ENCODE results near the gene EFEMP2.
A peak's percentile ranks its signal among the peaks of the same experiment; 100 is the strongest.

Gene EFEMP2

GRCh38 chr11:65864706-65865471, 7.7 kb downstream of the EFEMP2 start:
- DNase-seq: no peak

GRCh38 chr11:65863889-65864705, 8.5 kb downstream of the EFEMP2 start:
- DNase-seq: no peak

- DNase-seq: no peak
Observed at GRCh38 chr11:65862941-65863888, 9.4 kb downstream of the EFEMP2 start.

GRCh38 chr11:65862191-65862735, 10.3 kb downstream of the EFEMP2 start:
- DNase-seq: no peak

GRCh38 chr11:65861533-65862183, 10.9 kb downstream of the EFEMP2 start:
- no peak for DNase-seq

GRCh38 chr11:65861165-65861505, 11.5 kb downstream of the EFEMP2 start:
- DNase-seq: no peak

- DNase-seq: peak; percentile 96
Observed at GRCh38 chr11:65860278-65861164, 12.1 kb downstream of the EFEMP2 start, which contains the start of gene MUS81. Gene MUS81 (plus strand): TSS chr11:65860433. CDS start chr11:65860754, 321 bp downstream.

- peak; percentile 70 for DNase-seq
Observed at GRCh38 chr11:65859812-65860277, 12.8 kb downstream of the EFEMP2 start.

- DNase-seq: peak; percentile 99
Observed at GRCh38 chr11:65859095-65859811, 13.3 kb downstream of the EFEMP2 start.

GRCh38 chr11:65858681-65859087, 13.9 kb downstream of the EFEMP2 start:
- peak; percentile 46 for DNase-seq

- peak; percentile 98 for DNase-seq
Observed at GRCh38 chr11:65857853-65858680, 14.5 kb downstream of the EFEMP2 start, which contains the start of gene CFL1. Gene CFL1 (minus strand): TSS chr11:65858180. CDS start chr11:65858099, 81 bp downstream.

- no peak for DNase-seq
Observed at GRCh38 chr11:65857500-65857852, 15.1 kb downstream of the EFEMP2 start.

GRCh38 chr11:65856689-65857499, 15.7 kb downstream of the EFEMP2 start:
- DNase-seq: peak; percentile 73

- no peak for DNase-seq
Observed at GRCh38 chr11:65855927-65856363, 16.7 kb downstream of the EFEMP2 start.

GRCh38 chr11:65854852-65855837, 17.5 kb downstream of the EFEMP2 start:
- DNase-seq: no peak

GRCh38 chr11:65854161-65854592, 18.4 kb downstream of the EFEMP2 start:
- DNase-seq: no peak
